HL-60 (cell line): ENCODE results near the gene SEPTIN7.

Source experiments
- GABPA ChIP-seq: IDR thresholded peaks from 2 replicates; pipeline ENCODE4 v1.6.1; 2012; ENCODE audit warnings: low read depth
- POLR2AphosphoS5 ChIP-seq: IDR thresholded peaks from 2 replicates; pipeline ENCODE4 v1.6.1; 2012; ENCODE audit warnings: low read depth
- TF ChIP-seq, protein P1 (sequence below): IDR thresholded peaks from one replicate; pipeline ENCODE4 v1.5.1; 2011; ENCODE audit warnings: low read length, control low read depth, inconsistent platforms; ENCODE audit not compliant: insufficient read depth
- TF ChIP-seq, protein P2 (sequence below): IDR thresholded peaks from 2 replicates; pipeline ENCODE4 v1.6.1; 2012; ENCODE audit warnings: low read depth; ENCODE audit not compliant: insufficient replicate concordance

DNA sequence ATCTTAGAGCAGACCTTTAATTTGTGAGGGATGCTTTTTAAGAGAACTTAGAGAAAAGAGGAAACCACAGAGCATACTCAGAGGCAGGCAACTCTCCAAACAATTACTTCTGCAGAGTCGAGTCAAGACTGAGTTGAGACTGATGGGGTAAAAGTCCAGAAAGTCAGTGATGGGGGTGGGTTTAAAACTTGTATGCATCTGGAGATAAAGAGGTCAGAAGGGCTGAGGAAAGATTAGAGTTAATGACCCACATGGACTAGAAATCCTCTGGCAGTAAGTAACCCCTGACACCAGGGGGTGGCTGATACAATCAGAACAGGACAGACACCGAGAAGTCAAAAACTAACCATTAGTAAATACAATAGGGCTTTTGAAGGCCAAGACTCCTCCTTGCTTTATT lies 42.4 kb upstream of the SEPTIN7 start:
- TF ChIP-seq, protein P1, sequence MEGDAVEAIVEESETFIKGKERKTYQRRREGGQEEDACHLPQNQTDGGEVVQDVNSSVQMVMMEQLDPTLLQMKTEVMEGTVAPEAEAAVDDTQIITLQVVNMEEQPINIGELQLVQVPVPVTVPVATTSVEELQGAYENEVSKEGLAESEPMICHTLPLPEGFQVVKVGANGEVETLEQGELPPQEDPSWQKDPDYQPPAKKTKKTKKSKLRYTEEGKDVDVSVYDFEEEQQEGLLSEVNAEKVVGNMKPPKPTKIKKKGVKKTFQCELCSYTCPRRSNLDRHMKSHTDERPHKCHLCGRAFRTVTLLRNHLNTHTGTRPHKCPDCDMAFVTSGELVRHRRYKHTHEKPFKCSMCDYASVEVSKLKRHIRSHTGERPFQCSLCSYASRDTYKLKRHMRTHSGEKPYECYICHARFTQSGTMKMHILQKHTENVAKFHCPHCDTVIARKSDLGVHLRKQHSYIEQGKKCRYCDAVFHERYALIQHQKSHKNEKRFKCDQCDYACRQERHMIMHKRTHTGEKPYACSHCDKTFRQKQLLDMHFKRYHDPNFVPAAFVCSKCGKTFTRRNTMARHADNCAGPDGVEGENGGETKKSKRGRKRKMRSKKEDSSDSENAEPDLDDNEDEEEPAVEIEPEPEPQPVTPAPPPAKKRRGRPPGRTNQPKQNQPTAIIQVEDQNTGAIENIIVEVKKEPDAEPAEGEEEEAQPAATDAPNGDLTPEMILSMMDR = no peak
- TF ChIP-seq POLR2AphosphoS5 = no peak
- TF ChIP-seq, protein P2, sequence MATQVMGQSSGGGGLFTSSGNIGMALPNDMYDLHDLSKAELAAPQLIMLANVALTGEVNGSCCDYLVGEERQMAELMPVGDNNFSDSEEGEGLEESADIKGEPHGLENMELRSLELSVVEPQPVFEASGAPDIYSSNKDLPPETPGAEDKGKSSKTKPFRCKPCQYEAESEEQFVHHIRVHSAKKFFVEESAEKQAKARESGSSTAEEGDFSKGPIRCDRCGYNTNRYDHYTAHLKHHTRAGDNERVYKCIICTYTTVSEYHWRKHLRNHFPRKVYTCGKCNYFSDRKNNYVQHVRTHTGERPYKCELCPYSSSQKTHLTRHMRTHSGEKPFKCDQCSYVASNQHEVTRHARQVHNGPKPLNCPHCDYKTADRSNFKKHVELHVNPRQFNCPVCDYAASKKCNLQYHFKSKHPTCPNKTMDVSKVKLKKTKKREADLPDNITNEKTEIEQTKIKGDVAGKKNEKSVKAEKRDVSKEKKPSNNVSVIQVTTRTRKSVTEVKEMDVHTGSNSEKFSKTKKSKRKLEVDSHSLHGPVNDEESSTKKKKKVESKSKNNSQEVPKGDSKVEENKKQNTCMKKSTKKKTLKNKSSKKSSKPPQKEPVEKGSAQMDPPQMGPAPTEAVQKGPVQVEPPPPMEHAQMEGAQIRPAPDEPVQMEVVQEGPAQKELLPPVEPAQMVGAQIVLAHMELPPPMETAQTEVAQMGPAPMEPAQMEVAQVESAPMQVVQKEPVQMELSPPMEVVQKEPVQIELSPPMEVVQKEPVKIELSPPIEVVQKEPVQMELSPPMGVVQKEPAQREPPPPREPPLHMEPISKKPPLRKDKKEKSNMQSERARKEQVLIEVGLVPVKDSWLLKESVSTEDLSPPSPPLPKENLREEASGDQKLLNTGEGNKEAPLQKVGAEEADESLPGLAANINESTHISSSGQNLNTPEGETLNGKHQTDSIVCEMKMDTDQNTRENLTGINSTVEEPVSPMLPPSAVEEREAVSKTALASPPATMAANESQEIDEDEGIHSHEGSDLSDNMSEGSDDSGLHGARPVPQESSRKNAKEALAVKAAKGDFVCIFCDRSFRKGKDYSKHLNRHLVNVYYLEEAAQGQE = no peak
- TF ChIP-seq GABPA = no peak
